BE2C (cell line): ENCODE measurements around the gene DPYSL4.
A peak's percentile ranks its signal among the peaks of the same experiment; 100 is the strongest.

ENCODE experiments used
- DNase-seq: peaks from one replicate; pipeline ENCODE4 v3.0.0-alpha.2; 2020
- H3K27me3 ChIP-seq: fragments of 250-450 bp; sonication (Bioruptor Pico); 2 replicates; pipeline ENCODE4 v1.5.1; 2020; ENCODE audit warnings: mild to moderate bottlenecking
- H3K36me3 ChIP-seq: fragments of 250-450 bp; sonication (Bioruptor Pico); 2 replicates; pipeline ENCODE4 v1.5.1; 2020; ENCODE audit warnings: mild to moderate bottlenecking
- H3K4me1 ChIP-seq: fragments of 250-450 bp; sonication (Bioruptor Pico); 2 replicates; pipeline ENCODE4 v1.5.1; 2020
- H3K4me3 ChIP-seq: 2 replicates; pipeline ENCODE4 v1.5.1; 2011; ENCODE audit warnings: low read depth, low read length
- H3K9me3 ChIP-seq: fragments of 250-450 bp; sonication (Bioruptor Pico); 2 replicates; pipeline ENCODE4 v1.5.1; 2020
- CTCF ChIP-seq: IDR thresholded peaks from 2 replicates; pipeline ENCODE4 v1.5.1; 2012; ENCODE audit warnings: mild to moderate bottlenecking, low read depth, low read length

DPYSL4 gene

GRCh38 chr10:132151951-132152505 is 34.7 kb upstream of the DPYSL4 start:
- H3K36me3 ChIP-seq: no peaks in the 10 kb centered on the region
- no peaks in the 10 kb centered on the region for H3K9me3 ChIP-seq
- H3K27me3 ChIP-seq: no peaks in the 10 kb centered on the region
- no peaks in the 10 kb centered on the region for H3K4me1 ChIP-seq
- peak; percentile 1 for DNase-seq
- H3K4me3 ChIP-seq: no peak overlapping the region
- no peak for TF ChIP-seq CTCF

- Histone ChIP-seq H3K4me3 (no peak overlapping the region), H3K27me3 (no peaks in the 10 kb centered on the region), H3K4me1 (no peaks in the 10 kb centered on the region), H3K9me3 (no peaks in the 10 kb centered on the region), H3K36me3 (no peaks in the 10 kb centered on the region)
- no peak for TF ChIP-seq CTCF
- no peak for DNase-seq
These were observed 33.7 kb upstream of the DPYSL4 start for GRCh38 chr10:132152896-132153580.

- no peak for DNase-seq
- H3K4me1 ChIP-seq: no peaks in the 10 kb centered on the region
- H3K27me3 ChIP-seq: no peaks in the 10 kb centered on the region
- no peaks in the 10 kb centered on the region for H3K9me3 ChIP-seq
- no peaks in the 10 kb centered on the region for H3K36me3 ChIP-seq
- no peak for TF ChIP-seq CTCF
- no peak overlapping the region for H3K4me3 ChIP-seq
These were observed 33.0 kb upstream of the DPYSL4 start for GRCh38 chr10:132153616-132154217.

GRCh38 chr10:132154440-132154839 is 32.3 kb upstream of the DPYSL4 start:
- no peaks in the 10 kb centered on the region for H3K36me3 ChIP-seq
- no peak overlapping the region for H3K4me3 ChIP-seq
- no peaks in the 10 kb centered on the region for H3K9me3 ChIP-seq
- H3K4me1 ChIP-seq: no peaks in the 10 kb centered on the region
- no peak for DNase-seq
- no peaks in the 10 kb centered on the region for H3K27me3 ChIP-seq
- no peak for TF ChIP-seq CTCF

GRCh38 chr10:132154931-132155330 is 31.8 kb upstream of the DPYSL4 start:
- Histone ChIP-seq H3K9me3 (no peaks in the 10 kb centered on the region), H3K36me3 (no peaks in the 10 kb centered on the region), H3K4me1 (no peaks in the 10 kb centered on the region), H3K27me3 (no peaks in the 10 kb centered on the region), H3K4me3 (no peak overlapping the region)
- DNase-seq: no peak
- no peak for TF ChIP-seq CTCF
